Pancreas (tissue), 10 donors: ENCODE measurements around the gene NSF. TPM values are rescaled to one million over a fixed set of nuclear protein-coding genes. Genes with fewer than 3 reads are reported as not detected.
"Not testable (repeated sequence)": the region's sequence is repeated elsewhere in the genome, so short reads cannot be mapped to it uniquely, and the experiment has no call there.

Source experiments
- ATAC-seq, 4 donors: fragments of 200-7000 bp; cut with Tn5 transposase; one replicate each; pipeline versions ENCODE4 v1.8.0 to v1.9.1; 2020; ENCODE audit warnings: mild to moderate bottlenecking in 4 of 4, moderate library complexity in 4 of 4
- DNase-seq, 6 donors: peaks; one replicate each; pipeline ENCODE4 v3.0.0-alpha.2; 2020
- FAIRE-seq: peaks from 2 replicates; lab custom pipeline; 2012; peaks lifted over from hg19 to GRCh38; lab: Jason Lieb, UNC
- H3K27ac ChIP-seq, 4 donors: fragments of 200-600 bp; sonication (generic); 1 replicate in 3 of 4; 2 replicates in 1 of 4; pipeline versions ENCODE4 v1.5.0 to v1.8.0; 2020
- H3K27me3 ChIP-seq, 4 donors: fragments of 200-600 bp; one replicate each; pipeline ENCODE4 v1.8.0; 2021
- H3K36me3 ChIP-seq, 3 donors: fragments of 200-600 bp; sonication (generic) in 1 of 3; one replicate each; pipeline versions ENCODE4 v1.5.0 to v1.8.0; 2020 to 2021
- H3K4me1 ChIP-seq, 3 donors: fragments of 200-600 bp; one replicate each; pipeline ENCODE4 v1.8.0; 2021
- H3K4me3 ChIP-seq, 4 donors: fragments of 200-600 bp; sonication (generic) in 2 of 4; one replicate each; pipeline versions ENCODE4 v1.5.0 to v1.8.0; 2020 to 2021
- H3K9me3 ChIP-seq, 4 donors: fragments of 200-600 bp; one replicate each; pipeline ENCODE4 v1.8.0; 2021
- WGBS, 2 donors: extraction: QIAGEN DNeasy Blood & Tissue Kit; methylation state at CpG; one replicate each; pipeline ENCODE4 v1.1.7; 2013; 5-methylcytosine and 5-hydroxymethylcytosine counted together
- intact Hi-C, 3 donors: fragments of 100-400 bp; cut with DNase I; formaldehyde crosslinking; loops; one replicate each; pipeline versions ENCODE4 v1.11.1 to v1.14.2; 2022
- polyA plus RNA-seq, 2 donors: library from polyadenylated mRNA; stranded (reverse); fragments of 200-250 nt; gene quantifications; one replicate each; pipeline ENCODE4 v1.2.3, GENCODE V29; 2013
- total RNA-seq, 6 donors: library from RNA; stranded (reverse); fragmentation: NEBNext Ultra II Directional in 4 of 6; extraction: Animal tissue kit (Norgen Biotek cat#: 25700) in 4 of 6; gene quantifications; one replicate each; pipeline versions ENCODE4 v1.2.1 to v1.2.4, GENCODE V29; 2021 to 2023
- donor health status: healthy with polysubstance abuse.
- donor health status: DM: no; HTN: no; CAD: no; lungs with moderate emphysema.
- donor health status: DM: no; HTN: no; CAD: no.
- donor health status: control.
- donor health status: control.
- donor health status: Bipolar disorder and iron deficiency.
- donor health status: DM: yes; HTN: yes; CAD: no.
- donor health status: DM: no; HTN: no; CAD: no.
- donor health status: DM: no; HTN: no; CAD: no.
- donor health status: DM: yes; HTN: yes; CAD: no.

The NSF gene
- total and polyA plus RNA-seq, 8 donors: 6.2 to 32.4 (median 29.0) TPM

GRCh38 chr17:46598344-46598931 is 8.0 kb downstream of the NSF start:
- ATAC-seq: peak in 1 of 4 donors; percentile 42
- H3K4me1 ChIP-seq, intact Hi-C loops, FAIRE-seq, H3K9me3 ChIP-seq, H3K27me3 ChIP-seq, DNase-seq, H3K36me3 ChIP-seq, H3K27ac ChIP-seq, H3K4me3 ChIP-seq: not testable (repeated sequence)
- WGBS, 2 donors: 13% methylated on average over 2 of the region's 3 CpGs

GRCh38 chr17:46600767-46601166 is 10.3 kb downstream of the NSF start:
- H3K27ac ChIP-seq, H3K9me3 ChIP-seq, FAIRE-seq, DNase-seq, ATAC-seq, H3K4me1 ChIP-seq, H3K27me3 ChIP-seq, intact Hi-C loops, H3K36me3 ChIP-seq, H3K4me3 ChIP-seq: not testable (repeated sequence)
- WGBS, 2 donors: no CpG with 5 or more reads among the region's 3 CpGs

- H3K36me3 ChIP-seq, H3K4me1 ChIP-seq, H3K9me3 ChIP-seq, H3K4me3 ChIP-seq, DNase-seq, FAIRE-seq, H3K27ac ChIP-seq, intact Hi-C loops, H3K27me3 ChIP-seq, ATAC-seq: not testable (repeated sequence)
Measured at GRCh38 chr17:46603125-46603524, 12.7 kb downstream of the NSF start.

- WGBS, 2 donors: no CpG with 5 or more reads among the region's 2 CpGs
- H3K36me3 ChIP-seq, ATAC-seq, FAIRE-seq, H3K27ac ChIP-seq, H3K4me1 ChIP-seq, H3K9me3 ChIP-seq, intact Hi-C loops, H3K4me3 ChIP-seq, H3K27me3 ChIP-seq, DNase-seq: not testable (repeated sequence)
Measured at GRCh38 chr17:46611304-46611703, 20.8 kb downstream of the NSF start.

GRCh38 chr17:46613876-46614275 is 23.4 kb downstream of the NSF start:
- ATAC-seq, H3K27ac ChIP-seq, H3K27me3 ChIP-seq, DNase-seq, H3K4me3 ChIP-seq, H3K36me3 ChIP-seq, H3K9me3 ChIP-seq, H3K4me1 ChIP-seq, FAIRE-seq, intact Hi-C loops: not testable (repeated sequence)
- WGBS, 2 donors: no CpG with 5 or more reads among the region's 1 CpG

GRCh38 chr17:46617121-46617520 is 26.7 kb downstream of the NSF start:
- H3K9me3 ChIP-seq, ATAC-seq, DNase-seq, H3K27ac ChIP-seq, H3K4me3 ChIP-seq, FAIRE-seq, H3K4me1 ChIP-seq, H3K36me3 ChIP-seq, intact Hi-C loops, H3K27me3 ChIP-seq: not testable (repeated sequence)
- WGBS, 2 donors: no CpG with 5 or more reads among the region's 3 CpGs

GRCh38 chr17:46618975-46619374 is 28.5 kb downstream of the NSF start:
- FAIRE-seq, H3K4me1 ChIP-seq, DNase-seq, intact Hi-C loops, H3K27ac ChIP-seq, H3K4me3 ChIP-seq, H3K9me3 ChIP-seq, H3K36me3 ChIP-seq, H3K27me3 ChIP-seq: not testable (repeated sequence)
- no CpG with 5 or more reads among the region's 1 CpG for WGBS, 2 donors
- peak in 1 of 4 donors; percentile 54 for ATAC-seq

- ATAC-seq, H3K27me3 ChIP-seq, H3K9me3 ChIP-seq, DNase-seq, H3K36me3 ChIP-seq, H3K4me1 ChIP-seq, H3K4me3 ChIP-seq, H3K27ac ChIP-seq, FAIRE-seq, intact Hi-C loops: not testable (repeated sequence)
- no CpG with 5 or more reads among the region's 2 CpGs for WGBS, 2 donors
Measured at GRCh38 chr17:46623790-46624189, 33.3 kb downstream of the NSF start.

GRCh38 chr17:46624726-46625125 is 34.3 kb downstream of the NSF start:
- H3K27me3 ChIP-seq, intact Hi-C loops, H3K27ac ChIP-seq, H3K4me1 ChIP-seq, DNase-seq, H3K9me3 ChIP-seq, ATAC-seq, H3K36me3 ChIP-seq, FAIRE-seq, H3K4me3 ChIP-seq: not testable (repeated sequence)
- no CpG with 5 or more reads among the region's 5 CpGs for WGBS, 2 donors

GRCh38 chr17:46627452-46627851 is 37.0 kb downstream of the NSF start:
- intact Hi-C loops: not testable (repeated sequence)

GRCh38 chr17:46628753-46629436 is 38.4 kb downstream of the NSF start:
- FAIRE-seq, H3K36me3 ChIP-seq, H3K9me3 ChIP-seq, H3K4me1 ChIP-seq, H3K27ac ChIP-seq, intact Hi-C loops, H3K4me3 ChIP-seq, H3K27me3 ChIP-seq, DNase-seq: not testable (repeated sequence)
- peak in 1 of 4 donors; percentile 15 for ATAC-seq
- no CpG with 5 or more reads among the region's 5 CpGs for WGBS, 2 donors

More at GRCh38 chr17:46627452-46627851, 37.0 kb downstream of the NSF start:
- ATAC-seq, DNase-seq, H3K36me3 ChIP-seq, H3K27me3 ChIP-seq, H3K4me3 ChIP-seq, H3K4me1 ChIP-seq, H3K27ac ChIP-seq, H3K9me3 ChIP-seq, FAIRE-seq: not testable (repeated sequence)
- no CpG with 5 or more reads among the region's 2 CpGs for WGBS, 2 donors

- H3K4me1 ChIP-seq, H3K36me3 ChIP-seq, H3K27me3 ChIP-seq, FAIRE-seq, intact Hi-C loops, H3K9me3 ChIP-seq, H3K4me3 ChIP-seq, DNase-seq, H3K27ac ChIP-seq: not testable (repeated sequence)
- no CpG with 5 or more reads among the region's 3 CpGs for WGBS, 2 donors
- ATAC-seq: peak in 2 of 4 donors; percentile 65 to 77
Measured at GRCh38 chr17:46632146-46632545, 41.7 kb downstream of the NSF start.
